Measurements from ENCODE around the gene SPATA17. TPM values are rescaled to one million over a fixed set of nuclear protein-coding genes. Genes with fewer than 3 reads are reported as not detected.

SPATA17 gene
- total RNA-seq, 6 experiments from 2014 or later: 0.24 to 0.31 TPM; not detected in 4

GRCh38 chr1:217617126-217617525, 14.0 kb upstream of the SPATA17 start:
- Histone ChIP-seq H3K4me3 (no peak overlapping the region), H3K27ac (no peak overlapping the region), H3K9me3 (no peaks in the 10 kb centered on the region), H3K36me3 (peaks cover 0 to 6% (median 2%) of the 10 kb centered on the region in 4 donors), H3K4me1 (no peaks in the 10 kb centered on the region), H3K27me3 (no peaks in the 10 kb centered on the region)
- no peak for TF ChIP-seq POLR2A (IDR thresholded peaks at IDR 0.05)
- TF ChIP-seq, protein P1, sequence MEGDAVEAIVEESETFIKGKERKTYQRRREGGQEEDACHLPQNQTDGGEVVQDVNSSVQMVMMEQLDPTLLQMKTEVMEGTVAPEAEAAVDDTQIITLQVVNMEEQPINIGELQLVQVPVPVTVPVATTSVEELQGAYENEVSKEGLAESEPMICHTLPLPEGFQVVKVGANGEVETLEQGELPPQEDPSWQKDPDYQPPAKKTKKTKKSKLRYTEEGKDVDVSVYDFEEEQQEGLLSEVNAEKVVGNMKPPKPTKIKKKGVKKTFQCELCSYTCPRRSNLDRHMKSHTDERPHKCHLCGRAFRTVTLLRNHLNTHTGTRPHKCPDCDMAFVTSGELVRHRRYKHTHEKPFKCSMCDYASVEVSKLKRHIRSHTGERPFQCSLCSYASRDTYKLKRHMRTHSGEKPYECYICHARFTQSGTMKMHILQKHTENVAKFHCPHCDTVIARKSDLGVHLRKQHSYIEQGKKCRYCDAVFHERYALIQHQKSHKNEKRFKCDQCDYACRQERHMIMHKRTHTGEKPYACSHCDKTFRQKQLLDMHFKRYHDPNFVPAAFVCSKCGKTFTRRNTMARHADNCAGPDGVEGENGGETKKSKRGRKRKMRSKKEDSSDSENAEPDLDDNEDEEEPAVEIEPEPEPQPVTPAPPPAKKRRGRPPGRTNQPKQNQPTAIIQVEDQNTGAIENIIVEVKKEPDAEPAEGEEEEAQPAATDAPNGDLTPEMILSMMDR (IDR thresholded peaks at IDR 0.05): no peak
- ATAC-seq: no peak
- intact Hi-C loops (cut with DNase I): no loop called here
- no peak for DNase-seq
- WGBS (ENCODE audit: insufficient coverage, low coverage, low lambda C conversion rate, missing lambda C conversion rate): 94% methylated on average over 1 of the region's 1 CpG

DNA sequence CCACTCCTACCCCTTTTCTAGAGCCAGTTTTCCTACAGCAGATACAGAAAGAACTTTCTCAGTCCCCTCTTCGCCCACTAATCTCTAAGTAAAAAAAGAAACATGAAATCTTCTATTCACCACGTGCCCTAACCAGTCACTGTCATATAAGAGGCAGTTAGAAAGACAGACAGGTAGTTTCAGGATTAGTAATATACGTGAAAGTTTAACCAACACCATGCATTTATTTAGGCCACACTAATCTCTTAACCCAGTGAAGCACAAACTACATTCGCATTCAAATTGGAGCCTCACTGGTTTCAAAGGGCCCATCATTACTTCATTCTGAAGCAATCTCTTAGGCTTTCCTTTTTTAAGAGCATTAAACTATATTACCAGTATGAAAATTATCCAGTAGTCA, 10.3 kb upstream of the SPATA17 start:
- no peaks in the 10 kb centered on the region for H3K9me3 ChIP-seq
- DNase-seq: no peak
- WGBS (ENCODE audit: insufficient coverage, low coverage, low lambda C conversion rate, missing lambda C conversion rate): 85% methylated on average over 4 of the region's 4 CpGs
- H3K4me1 ChIP-seq: no peaks in the 10 kb centered on the region
- no peak for TF ChIP-seq POLR2A (IDR thresholded peaks at IDR 0.05)
- TF ChIP-seq, protein P1 (IDR thresholded peaks at IDR 0.05): no peak
- intact Hi-C loops (cut with DNase I): no loop called here
- no peak for ATAC-seq
- H3K27me3 ChIP-seq: no peaks in the 10 kb centered on the region
- H3K27ac ChIP-seq: no peak overlapping the region
- no peak overlapping the region for H3K4me3 ChIP-seq
- peaks cover 0 to 6% (median 2%) of the 10 kb centered on the region in 4 donors for H3K36me3 ChIP-seq

DNA sequence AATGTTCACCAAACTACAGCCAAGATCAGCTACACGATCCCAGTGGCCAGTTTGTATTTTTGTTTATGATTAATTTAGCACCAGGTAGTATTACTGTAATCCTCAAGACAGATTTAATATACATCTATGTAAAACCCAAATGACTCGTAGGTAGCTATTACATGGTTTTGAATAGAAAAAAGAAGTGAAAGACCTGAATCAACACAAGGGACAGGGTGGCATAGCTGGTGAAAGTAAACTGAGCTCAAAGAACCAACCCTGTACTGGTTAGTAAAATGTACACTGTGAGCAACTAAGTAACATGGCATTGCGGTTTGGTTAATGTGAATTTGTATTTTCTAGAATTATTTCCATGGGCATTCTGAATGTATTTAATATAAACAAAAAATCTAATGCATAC, 9.1 kb upstream of the SPATA17 start:
- H3K9me3 ChIP-seq: no peaks in the 10 kb centered on the region
- H3K27ac ChIP-seq: no peak overlapping the region
- no peaks in the 10 kb centered on the region for H3K27me3 ChIP-seq
- no peak overlapping the region for H3K4me3 ChIP-seq
- TF ChIP-seq, protein P1 (IDR thresholded peaks at IDR 0.05): no peak
- no peak for TF ChIP-seq POLR2A (IDR thresholded peaks at IDR 0.05)
- ATAC-seq (no peak), DNase-seq (no peak)
- WGBS (ENCODE audit: insufficient coverage, low coverage, low lambda C conversion rate, missing lambda C conversion rate): 81% methylated on average over 3 of the region's 3 CpGs
- intact Hi-C loops (cut with DNase I): no loop called here
- no peaks in the 10 kb centered on the region for H3K4me1 ChIP-seq
- peaks cover 0 to 6% (median 2%) of the 10 kb centered on the region in 4 donors for H3K36me3 ChIP-seq

- Histone ChIP-seq H3K4me3 (no peak overlapping the region), H3K27ac (no peak overlapping the region), H3K36me3 (no peaks in the 10 kb centered on the region), H3K4me1 (peaks cover 0 to 10% (median 3%) of the 10 kb centered on the region in 4 donors), H3K27me3 (no peaks in the 10 kb centered on the region), H3K9me3 (no peaks in the 10 kb centered on the region)
- ATAC-seq (no peak), DNase-seq (no peak)
- intact Hi-C loops (cut with DNase I): no loop called here
- no peak for TF ChIP-seq POLR2A (IDR thresholded peaks at IDR 0.05)
- TF ChIP-seq, protein P1 (IDR thresholded peaks at IDR 0.05): no peak
- WGBS (ENCODE audit: insufficient coverage, low coverage, low lambda C conversion rate, missing lambda C conversion rate): 93% methylated on average over 2 of the region's 2 CpGs
These were observed 4.8 kb upstream of the SPATA17 start for GRCh38 chr1:217626321-217626720.

- Histone ChIP-seq H3K9me3 (no peaks in the 10 kb centered on the region), H3K4me1 (peaks cover 0 to 10% (median 3%) of the 10 kb centered on the region in 4 donors), H3K27ac (no peak overlapping the region), H3K27me3 (no peaks in the 10 kb centered on the region), H3K4me3 (no peak overlapping the region), H3K36me3 (no peaks in the 10 kb centered on the region)
- ATAC-seq (no peak), DNase-seq (no peak)
- 27% methylated on average over 3 of the region's 3 CpGs for WGBS (ENCODE audit: insufficient coverage, low coverage, low lambda C conversion rate, missing lambda C conversion rate)
- intact Hi-C loops (cut with DNase I): no loop called here
- TF ChIP-seq, protein P1 (IDR thresholded peaks at IDR 0.05): no peak
- TF ChIP-seq POLR2A (IDR thresholded peaks at IDR 0.05): no peak
These were observed 3.7 kb upstream of the SPATA17 start for GRCh38 chr1:217627431-217627830.

All from right lobe of liver (tissue), 6 donors.